GM23338 (cell line): ENCODE data around the gene CISD1. TPM values are rescaled to one million over a fixed set of nuclear protein-coding genes. Genes with fewer than 3 reads are reported as not detected.
A peak's percentile ranks its signal among the peaks of the same experiment; 100 is the strongest.

ENCODE experiments used
- ATAC-seq: fragments of 200-7000 bp; cut with Tn5 transposase; 3 replicates; pipeline ENCODE4 v1.9.1; 2020
- DNase-seq: peaks from one replicate; pipeline ENCODE4 v3.0.0-alpha.2; 2015; ENCODE audit warnings: low spot score
- H2AFZ ChIP-seq: fragments of 200-600 bp; sonication (generic); 2 replicates; pipeline ENCODE4 v1.8.0; 2016; ENCODE audit warnings: antibody characterized with exemption, mild to moderate bottlenecking, moderate library complexity
- H3F3A ChIP-seq: fragments of 200-600 bp; sonication (generic); replicated peaks from 2 replicates; pipeline ENCODE4 v1.8.0; 2017; ENCODE audit warnings: antibody characterized with exemption, mixed run types, low read depth
- H3K27ac ChIP-seq: fragments of 200-600 bp; sonication (generic); 2 replicates; pipeline ENCODE4 v1.6.1; 2016; ENCODE audit warnings: low read depth
- H3K27me3 ChIP-seq: fragments of 200-600 bp; sonication (generic); 2 replicates; pipeline ENCODE4 v1.8.0; 2016; ENCODE audit warnings: mild to moderate bottlenecking, mixed run types, moderate library complexity; ENCODE audit not compliant: insufficient read depth
- H3K36me3 ChIP-seq: fragments of 200-600 bp; sonication (generic); 2 replicates; pipeline ENCODE4 v1.8.0; 2016; ENCODE audit warnings: mild to moderate bottlenecking; ENCODE audit not compliant: insufficient read depth
- H3K4me1 ChIP-seq: fragments of 200-600 bp; sonication (generic); 2 replicates; pipeline ENCODE4 v1.8.0; 2016; ENCODE audit warnings: mild to moderate bottlenecking, moderate library complexity; ENCODE audit not compliant: insufficient read depth
- H3K4me2 ChIP-seq: fragments of 200-600 bp; sonication (generic); 2 replicates; pipeline ENCODE4 v1.7.1; 2017; ENCODE audit warnings: mixed run types
- H3K4me3 ChIP-seq: fragments of 200-600 bp; sonication (generic); 2 replicates; pipeline ENCODE4 v1.6.1; 2016; ENCODE audit warnings: mixed run types
- H3K79me2 ChIP-seq: fragments of 200-600 bp; sonication (generic); replicated peaks from 2 replicates; pipeline ENCODE4 v1.8.0; 2017; ENCODE audit warnings: mild to moderate bottlenecking; ENCODE audit not compliant: insufficient read depth
- H3K9me2 ChIP-seq: fragments of 200-600 bp; sonication (generic); 2 replicates; pipeline ENCODE4 v1.8.0; 2017; ENCODE audit not compliant: insufficient read depth
- H4K20me1 ChIP-seq: fragments of 200-600 bp; sonication (generic); replicated peaks from 2 replicates; pipeline ENCODE4 v1.8.0; 2017; ENCODE audit warnings: mild to moderate bottlenecking; ENCODE audit not compliant: insufficient read depth
- H3K27ac Mint-ChIP-seq: 2 replicates; pipeline ENCODE4 v1.8.0; 2020; ENCODE audit warnings: inconsistent platforms, mild to moderate bottlenecking, moderate library complexity, mixed read lengths
- H3K27me3 Mint-ChIP-seq: 3 replicates; pipeline ENCODE4 v1.8.0; 2022; ENCODE audit warnings: low read depth, mild to moderate bottlenecking, moderate library complexity, mixed read lengths, inconsistent platforms; ENCODE audit not compliant: insufficient read depth, poor library complexity
- H3K36me3 Mint-ChIP-seq: 3 replicates; pipeline ENCODE4 v1.8.0; 2021; ENCODE audit warnings: low read depth, mild to moderate bottlenecking, inconsistent platforms, moderate library complexity, mixed read lengths
- H3K4me1 Mint-ChIP-seq: 3 replicates; pipeline ENCODE4 v1.8.0; 2020; ENCODE audit warnings: mild to moderate bottlenecking, inconsistent platforms, mixed read lengths
- H3K4me3 Mint-ChIP-seq: 3 replicates; pipeline ENCODE4 v1.8.0; 2021; ENCODE audit warnings: moderate library complexity, mild to moderate bottlenecking, inconsistent platforms, mixed read lengths
- H3K9me3 Mint-ChIP-seq: 3 replicates; pipeline ENCODE4 v1.8.0; 2020; ENCODE audit warnings: moderate library complexity, mild to moderate bottlenecking, inconsistent platforms, mixed read lengths
- CREB1 ChIP-seq: fragments of 250-450 bp; sonication (Bioruptor Pico); IDR thresholded peaks from 2 replicates; pipeline ENCODE4 v1.5.0; 2020; ENCODE audit warnings: low read depth, mild to moderate bottlenecking, moderate library complexity
- EZH2 ChIP-seq: fragments of 200-600 bp; sonication (generic); IDR thresholded peaks from one replicate; pipeline ENCODE4 v1.8.0; 2017; ENCODE audit warnings: antibody characterized with exemption, mild to moderate bottlenecking, low read depth; ENCODE audit not compliant: unreplicated experiment
- EZH2phosphoT487 ChIP-seq: fragments of 200-600 bp; sonication (generic); IDR thresholded peaks from one replicate; pipeline ENCODE4 v1.8.1; 2018; ENCODE audit warnings: antibody characterized with exemption; ENCODE audit not compliant: unreplicated experiment
- NANOG ChIP-seq: IDR thresholded peaks from 2 replicates; pipeline ENCODE4 v1.6.1; 2016; ENCODE audit warnings: antibody characterized with exemption, borderline replicate concordance
- POLR2AphosphoS5 ChIP-seq: IDR thresholded peaks from 2 replicates; pipeline ENCODE4 v1.6.1; 2016; ENCODE audit warnings: antibody characterized with exemption, low read depth
- REST ChIP-seq: IDR thresholded peaks from one replicate; pipeline ENCODE4 v1.6.1; 2018; ENCODE audit warnings: antibody characterized with exemption; ENCODE audit not compliant: unreplicated experiment
- STAT1 ChIP-seq: IDR thresholded peaks from one replicate; pipeline ENCODE4 v1.6.1; 2016; ENCODE audit warnings: antibody characterized with exemption; ENCODE audit not compliant: unreplicated experiment
- ZNF331 ChIP-seq: fragments of 250-450 bp; sonication (Bioruptor Pico); IDR thresholded peaks from 2 replicates; pipeline ENCODE4 v1.5.0; 2020; ENCODE audit warnings: low read depth, mild to moderate bottlenecking, moderate library complexity
- ZNF462 ChIP-seq: fragments of 250-450 bp; sonication (Bioruptor Pico); IDR thresholded peaks from 2 replicates; pipeline ENCODE4 v1.5.0; 2020; ENCODE audit warnings: mild to moderate bottlenecking, moderate library complexity
- polyA plus RNA-seq: library from polyadenylated mRNA; unstranded; fragments of >200 nt; fragmentation: Nextera tagmentation; extraction: Ambion mirVana; gene quantifications from 2 replicates; pipeline ENCODE4 v1.2.1, GENCODE V29; 2016
- total RNA-seq: library from RNA; depleted of rRNA; stranded (reverse); fragments of >200 nt; shearing (Covaris generic); gene quantifications from 2 replicates; pipeline ENCODE4 v1.2.3, GENCODE V29; 2014

The CISD1 gene
- total and polyA plus RNA-seq, 2 experiments from 2014 or later = 19.9 to 99.9 TPM

- Histone ChIP-seq H3K36me3 (no peaks in the 10 kb centered on the region), H3K4me2 (peak overlapping the region; percentile 80), H3K79me2 (peaks cover 74% of the 10 kb centered on the region), H3K4me1 (peaks cover 24% of the 10 kb centered on the region), H3K27me3 (no peaks in the 10 kb centered on the region), H4K20me1 (no peaks in the 10 kb centered on the region; the same call in 1 of the 2 replicates), H3K4me3 (peak overlapping the region; percentile 80), H3K27ac (peak overlapping the region; percentile 83), H3F3A (no peaks in the 10 kb centered on the region; the same call in 1 of the 2 replicates), H3K9me2 (no peaks in the 10 kb centered on the region), H2AFZ (peak overlapping the region; percentile 75; the same call in 1 of the 2 replicates)
- ATAC-seq = no peak
- Mint-ChIP-seq H3K27ac (no peak overlapping the region), H3K27me3 (peaks cover 9% of the 10 kb centered on the region), H3K36me3 (peaks cover 6% of the 10 kb centered on the region; the same call in 1 of the 3 replicates), H3K4me3 (peak overlapping the region; percentile 97), H3K4me1 (peaks cover 30% of the 10 kb centered on the region), H3K9me3 (peaks cover 3% of the 10 kb centered on the region; the same call in 2 of the 3 replicates)
- no peak for DNase-seq
- no peak for TF ChIP-seq ZNF331 (CRISPR knock-in tag)
- TF ChIP-seq NANOG = no peak
- TF ChIP-seq EZH2phosphoT487 = no peak
- no peak for TF ChIP-seq POLR2AphosphoS5
- TF ChIP-seq CREB1 (CRISPR knock-in tag) = no peak
- no peak for TF ChIP-seq REST
Measured at GRCh38 chr10:58269782-58270290, 874 bp downstream of the CISD1 start.

GRCh38 chr10:58275261-58275660 lies 6.3 kb downstream of the CISD1 start:
- no peak overlapping the region for H3K27ac ChIP-seq
- Mint-ChIP-seq H3K4me3 (no peak overlapping the region), H3K9me3 (no peaks in the 10 kb centered on the region; the same call in 2 of the 3 replicates), H3K27ac (no peak overlapping the region), H3K27me3 (peaks cover 3% of the 10 kb centered on the region), H3K36me3 (peaks cover 25% of the 10 kb centered on the region; the same call in 2 of the 3 replicates), H3K4me1 (peaks cover 26% of the 10 kb centered on the region)
- peaks cover 11% of the 10 kb centered on the region for H3K4me1 ChIP-seq
- no peak for ATAC-seq
- no peak for DNase-seq
- no peaks in the 10 kb centered on the region for H3K9me2 ChIP-seq
- H2AFZ ChIP-seq = no peak overlapping the region
- H3K79me2 ChIP-seq = peaks cover 66% of the 10 kb centered on the region
- H3F3A ChIP-seq = no peaks in the 10 kb centered on the region
- no peaks in the 10 kb centered on the region; the same call in 1 of the 2 replicates for H4K20me1 ChIP-seq
- peaks cover 7% of the 10 kb centered on the region; the same call in 1 of the 2 replicates for H3K36me3 ChIP-seq
- H3K4me3 ChIP-seq = no peak overlapping the region
- no peaks in the 10 kb centered on the region for H3K27me3 ChIP-seq
- H3K4me2 ChIP-seq = no peak overlapping the region
- TF ChIP-seq EZH2 (no peak), CREB1 (CRISPR knock-in tag) (no peak), ZNF462 (no peak), STAT1 (no peak)
